ENCODE data around the gene LSM14A. TPM values are rescaled to one million over a fixed set of nuclear protein-coding genes. Genes with fewer than 3 reads are reported as not detected.

The LSM14A gene
- total RNA-seq (100 to 1,000 TPM in 1 of 2 donors, 10 to 100 TPM in 1; 54.0 to 133 TPM), polyA plus RNA-seq (10 to 100 TPM; 12.6 to 41.9 TPM)

DNA sequence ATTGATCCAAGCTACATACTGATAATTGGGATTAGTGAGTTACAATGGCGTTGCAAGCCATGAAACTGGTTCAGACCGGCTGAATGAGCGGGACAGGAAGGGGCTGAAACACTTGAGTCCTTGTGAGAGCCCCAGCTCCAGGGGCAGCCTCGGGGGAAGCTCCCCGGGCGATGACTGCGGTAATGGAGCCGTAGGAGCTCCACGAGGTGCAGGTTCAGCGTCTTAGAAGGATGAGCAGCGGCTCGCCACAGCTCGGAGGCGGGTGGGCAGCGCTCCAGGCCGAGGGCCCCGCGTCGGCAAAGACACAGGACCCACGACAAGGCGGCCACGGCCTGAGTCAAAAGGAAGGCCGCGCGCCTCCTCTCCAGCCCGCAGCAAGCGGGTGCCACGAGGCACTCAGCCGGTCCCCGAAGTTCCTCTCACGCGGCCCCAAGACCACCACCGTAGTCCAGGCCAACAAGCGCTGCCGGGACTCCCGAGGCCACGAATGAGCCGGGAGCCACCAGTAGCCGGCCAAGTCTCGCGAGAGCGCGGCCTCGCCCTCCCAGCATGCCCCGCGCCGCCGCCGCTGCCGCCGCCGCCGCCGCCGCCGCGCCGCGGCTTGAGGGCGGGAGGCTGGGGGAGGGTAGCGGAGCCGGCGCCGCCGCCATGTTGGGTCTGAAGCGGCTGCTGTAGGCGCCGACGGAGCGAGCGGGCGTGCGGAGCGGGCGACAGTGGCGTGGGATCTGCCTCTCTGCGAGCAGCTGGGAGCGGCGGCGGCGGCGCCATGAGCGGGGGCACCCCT is at the start of gene LSM14A:
LSM14A (plus strand) TSS at position 628 of the 784 bp plus-strand sequence; CDS start at position 767, 139 bp downstream.
- Histone ChIP-seq H3K36me3 (ENCODE audit: control insufficient read depth in 4 of 4, insufficient read depth in 3 of 4, low read depth in 1 of 4, low read length in 3 of 4) (no peaks in the 10 kb centered on the region), H3K4me3 (ENCODE audit: low read depth in 1 of 3, low read length in 3 of 3) (peak within 1 kb of the TSS; percentile 94 to 99 (median 98)), H3K9ac (ENCODE audit: low read depth in 1 of 2, low read length in 2 of 2) (peak within 1 kb of the TSS; percentile 87 to 95), H3K4me1 (ENCODE audit: control insufficient read depth in 4 of 4, insufficient read depth in 4 of 4, low read length in 3 of 4) (peaks cover 9 to 39% (median 26%) of the 10 kb centered on the region in 4 donors), H3K27ac (ENCODE audit: low read depth in 1 of 2, low read length in 2 of 2) (peak within 1 kb of the TSS; percentile 98 to 100), H3K9me3 (ENCODE audit: control insufficient read depth in 4 of 4, low read length in 3 of 4) (no peaks in the 10 kb centered on the region), H3K27me3 (ENCODE audit: control insufficient read depth in 4 of 4, insufficient read depth in 4 of 4, low read length in 3 of 4) (no peaks in the 10 kb centered on the region)
- DNase-seq (ENCODE audit: low spot score), result peak; percentile 92
- under 1% methylated on average over 83 of the region's 83 CpGs for WGBS
- peak; percentile 35 for TF ChIP-seq TAF1 (conservative IDR thresholded peaks at IDR 0.05)
- TF ChIP-seq, protein P1, sequence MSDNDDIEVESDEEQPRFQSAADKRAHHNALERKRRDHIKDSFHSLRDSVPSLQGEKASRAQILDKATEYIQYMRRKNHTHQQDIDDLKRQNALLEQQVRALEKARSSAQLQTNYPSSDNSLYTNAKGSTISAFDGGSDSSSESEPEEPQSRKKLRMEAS (IDR thresholded peaks at IDR 0.05), result no peak
- TF ChIP-seq FOXA2 (IDR thresholded peaks at IDR 0.05), result no peak
- TF ChIP-seq ZBTB33 (IDR thresholded peaks at IDR 0.05), result peak; percentile 98
- peak; percentile 77 for TF ChIP-seq YY1 (IDR thresholded peaks at IDR 0.05)
- TF ChIP-seq RXRA (IDR thresholded peaks at IDR 0.05), result no peak
- TF ChIP-seq HNF4G (IDR thresholded peaks at IDR 0.05), result no peak
- TF ChIP-seq REST (IDR thresholded peaks at IDR 0.05), result peak; percentile 35
- no peak for TF ChIP-seq SP1 (IDR thresholded peaks at IDR 0.05)
- TF ChIP-seq ATF3 (IDR thresholded peaks at IDR 0.05), result no peak
- TF ChIP-seq JUND (IDR thresholded peaks at IDR 0.05), result no peak
- TF ChIP-seq, protein P2, sequence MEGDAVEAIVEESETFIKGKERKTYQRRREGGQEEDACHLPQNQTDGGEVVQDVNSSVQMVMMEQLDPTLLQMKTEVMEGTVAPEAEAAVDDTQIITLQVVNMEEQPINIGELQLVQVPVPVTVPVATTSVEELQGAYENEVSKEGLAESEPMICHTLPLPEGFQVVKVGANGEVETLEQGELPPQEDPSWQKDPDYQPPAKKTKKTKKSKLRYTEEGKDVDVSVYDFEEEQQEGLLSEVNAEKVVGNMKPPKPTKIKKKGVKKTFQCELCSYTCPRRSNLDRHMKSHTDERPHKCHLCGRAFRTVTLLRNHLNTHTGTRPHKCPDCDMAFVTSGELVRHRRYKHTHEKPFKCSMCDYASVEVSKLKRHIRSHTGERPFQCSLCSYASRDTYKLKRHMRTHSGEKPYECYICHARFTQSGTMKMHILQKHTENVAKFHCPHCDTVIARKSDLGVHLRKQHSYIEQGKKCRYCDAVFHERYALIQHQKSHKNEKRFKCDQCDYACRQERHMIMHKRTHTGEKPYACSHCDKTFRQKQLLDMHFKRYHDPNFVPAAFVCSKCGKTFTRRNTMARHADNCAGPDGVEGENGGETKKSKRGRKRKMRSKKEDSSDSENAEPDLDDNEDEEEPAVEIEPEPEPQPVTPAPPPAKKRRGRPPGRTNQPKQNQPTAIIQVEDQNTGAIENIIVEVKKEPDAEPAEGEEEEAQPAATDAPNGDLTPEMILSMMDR (IDR thresholded peaks at IDR 0.05; ENCODE audit: low read depth, low read length, missing input control), result no peak
- TF ChIP-seq GABPA (IDR thresholded peaks at IDR 0.05 in 1 of 2, conservative IDR thresholded peaks at IDR 0.05 in 1 of 2), result no peak
- no peak for TF ChIP-seq FOXA1 (IDR thresholded peaks at IDR 0.05)
- TF ChIP-seq NR2F2 (IDR thresholded peaks at IDR 0.05), result no peak
- TF ChIP-seq HNF4A (conservative IDR thresholded peaks at IDR 0.05), result no peak
- no peak for TF ChIP-seq RAD21 (IDR thresholded peaks at IDR 0.05)
- TF ChIP-seq EGR1 (IDR thresholded peaks at IDR 0.05; ENCODE audit: low read depth in 2 of 2), result no peak
